HG03354 (cell line): Measurements from ENCODE around the gene GGT5.
"Not testable (repeated sequence)": the region's sequence is repeated elsewhere in the genome, so short reads cannot be mapped to it uniquely, and the experiment has no call there.

ENCODE experiments used
- ATAC-seq: cut with Tn5 transposase; IDR thresholded peaks from one replicate; pipeline ENCODE4 v1.9.1; 2021; ENCODE audit warnings: mild to moderate bottlenecking; ENCODE audit not compliant: unreplicated experiment, poor library complexity, severe bottlenecking

GGT5 gene

GRCh38 chr22:24208012-24208749, 36.7 kb downstream of the GGT5 start:
- ATAC-seq, result no peak

GRCh38 chr22:24207264-24208011, 37.4 kb downstream of the GGT5 start:
- no peak for ATAC-seq

DNA sequence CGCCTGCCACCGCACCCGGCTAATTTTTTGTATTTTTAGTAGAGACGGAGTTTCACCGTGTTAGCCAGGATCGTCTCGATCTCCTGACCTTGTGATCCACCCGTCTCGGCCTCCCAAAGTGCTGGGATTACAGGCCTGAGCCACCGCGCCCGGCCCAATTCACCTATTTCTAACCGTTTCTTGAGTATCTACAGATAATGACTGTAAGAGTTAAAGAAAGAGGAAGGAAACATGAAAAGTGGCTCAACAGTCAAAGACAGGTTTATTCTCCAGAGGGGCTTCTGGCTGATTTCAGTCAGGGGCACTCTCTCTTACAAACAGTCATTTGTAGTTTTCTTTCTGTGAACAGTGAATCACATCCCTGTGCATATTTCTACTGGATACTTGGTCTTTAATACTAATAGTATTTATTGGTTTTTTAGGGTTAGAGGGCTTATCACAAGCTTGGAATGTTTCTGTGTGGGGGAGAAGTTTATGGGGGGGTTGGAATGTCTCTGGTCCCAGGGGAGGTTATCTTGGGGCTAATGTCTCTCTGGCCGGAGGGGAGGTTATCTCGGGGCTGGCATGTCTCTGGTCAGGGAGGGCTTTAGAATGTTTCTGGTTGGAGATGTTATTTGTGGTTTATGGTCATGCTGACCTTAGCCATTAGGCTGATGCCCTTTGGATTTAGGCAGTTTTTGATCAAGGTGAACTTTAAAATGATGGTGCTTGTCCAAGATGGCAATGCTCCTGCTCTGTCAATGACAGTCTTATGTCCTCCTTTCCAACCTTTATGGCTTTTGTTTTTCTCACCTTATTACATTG, 38.2 kb downstream of the GGT5 start:
- ATAC-seq, result not testable (repeated sequence)

GRCh38 chr22:24205438-24206195, 39.3 kb downstream of the GGT5 start:
- ATAC-seq, result no peak

DNA sequence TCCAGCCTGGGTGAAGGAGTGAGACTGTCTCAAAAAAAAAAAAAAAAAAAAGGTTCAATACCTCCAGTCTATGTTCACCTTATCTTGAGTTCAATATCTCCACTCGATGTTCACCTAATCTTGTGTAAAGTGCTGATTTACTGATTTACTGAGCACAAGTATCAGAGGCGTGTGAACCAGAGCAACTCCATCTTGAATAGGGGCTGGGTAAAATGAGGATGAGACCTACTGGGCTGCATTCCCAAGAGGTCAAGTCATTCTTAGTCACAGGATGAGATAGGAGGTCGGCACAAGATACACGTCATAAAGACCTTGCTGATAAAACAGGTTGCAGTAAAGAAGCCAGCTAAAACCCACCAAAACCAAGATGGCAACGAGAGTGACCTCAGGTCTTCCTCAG, 41.0 kb downstream of the GGT5 start:
- ATAC-seq, result not testable (repeated sequence)

- no peak for ATAC-seq
Measured at GRCh38 chr22:24201681-24202614, 42.9 kb downstream of the GGT5 start.

DNA sequence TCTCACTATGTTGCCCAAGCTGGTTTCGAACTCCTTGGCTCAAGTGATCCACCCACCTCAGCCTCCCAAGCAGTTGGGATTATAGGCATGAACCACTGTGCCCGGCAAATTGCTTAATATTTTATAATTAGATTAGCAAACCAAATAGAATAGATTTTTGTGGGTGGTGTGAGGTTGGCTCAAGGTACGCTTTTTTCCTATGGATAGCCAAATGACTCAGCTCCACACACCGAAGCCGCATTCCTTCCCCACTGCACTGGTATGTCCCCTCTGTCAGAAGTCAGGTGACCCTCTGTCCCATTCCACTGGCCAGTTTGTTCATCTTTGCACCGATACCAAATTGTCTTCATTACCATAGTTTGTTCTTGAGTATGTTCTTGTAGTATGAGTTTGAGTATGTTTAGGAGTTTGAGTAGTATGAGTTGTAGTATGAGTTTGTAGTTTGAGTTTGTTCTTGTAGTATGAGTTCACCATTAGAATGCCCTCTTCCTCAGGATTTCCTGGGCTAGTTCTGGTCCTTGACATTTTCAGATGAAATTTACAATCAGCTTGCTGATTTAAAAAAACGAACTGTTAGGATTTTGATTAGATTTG, 44.2 kb downstream of the GGT5 start:
- ATAC-seq, result no peak

DNA sequence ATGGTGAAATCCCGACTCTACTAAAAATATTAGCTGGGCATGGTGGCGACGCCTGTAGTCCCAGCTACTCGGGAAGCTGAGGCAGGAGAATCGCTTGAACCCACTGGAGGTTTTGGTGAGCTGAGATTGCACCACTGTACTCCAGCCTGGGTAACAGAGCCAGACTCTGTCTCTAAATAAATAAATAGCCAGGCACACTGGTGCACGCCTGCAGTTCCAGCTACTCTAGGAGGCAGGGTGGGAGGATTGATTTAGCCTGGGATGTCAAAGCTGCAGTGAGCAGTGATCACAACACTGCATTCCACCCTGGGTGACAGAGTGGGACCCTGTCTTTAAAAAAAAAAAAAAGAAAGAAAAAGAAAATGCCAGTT, 46.2 kb downstream of the GGT5 start:
- ATAC-seq, result no peak

GRCh38 chr22:24191893-24192292, 53.0 kb downstream of the GGT5 start:
- no peak for ATAC-seq

GRCh38 chr22:24191381-24191841, 53.5 kb downstream of the GGT5 start:
- ATAC-seq, result no peak

DNA sequence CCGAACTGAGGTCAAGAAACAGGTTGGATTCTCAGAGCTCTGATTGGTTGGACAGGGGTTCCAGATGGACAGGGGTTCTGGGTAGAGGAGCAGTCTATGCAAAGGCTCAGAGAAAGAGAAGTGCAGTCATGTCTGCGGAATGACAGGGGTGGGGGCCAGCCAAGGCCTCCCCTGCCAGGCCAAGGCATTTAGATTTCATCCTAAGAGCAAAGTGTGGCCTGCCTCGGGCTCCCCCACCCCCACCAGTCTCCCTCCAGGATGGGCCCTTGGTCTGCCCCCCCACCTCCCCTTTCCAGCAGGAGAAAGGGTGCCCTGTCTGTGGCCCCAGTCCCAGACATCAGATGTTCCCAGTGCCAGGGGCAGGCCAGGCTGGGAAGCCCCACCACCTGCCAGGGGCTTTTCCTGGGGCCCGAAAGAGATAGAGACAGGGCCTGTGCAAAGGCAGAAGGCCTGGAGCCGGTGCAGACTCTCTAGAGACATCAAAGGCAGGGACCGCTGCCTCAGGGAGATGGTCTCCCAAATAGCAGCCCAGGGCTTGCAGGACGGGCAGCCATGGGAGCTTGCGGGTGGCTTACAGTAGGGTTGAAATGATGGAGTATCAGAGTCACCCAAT, 54.2 kb downstream of the GGT5 start:
- ATAC-seq, result no peak

- ATAC-seq, result no peak
Measured at GRCh38 chr22:24190159-24190540, 54.7 kb downstream of the GGT5 start.

DNA sequence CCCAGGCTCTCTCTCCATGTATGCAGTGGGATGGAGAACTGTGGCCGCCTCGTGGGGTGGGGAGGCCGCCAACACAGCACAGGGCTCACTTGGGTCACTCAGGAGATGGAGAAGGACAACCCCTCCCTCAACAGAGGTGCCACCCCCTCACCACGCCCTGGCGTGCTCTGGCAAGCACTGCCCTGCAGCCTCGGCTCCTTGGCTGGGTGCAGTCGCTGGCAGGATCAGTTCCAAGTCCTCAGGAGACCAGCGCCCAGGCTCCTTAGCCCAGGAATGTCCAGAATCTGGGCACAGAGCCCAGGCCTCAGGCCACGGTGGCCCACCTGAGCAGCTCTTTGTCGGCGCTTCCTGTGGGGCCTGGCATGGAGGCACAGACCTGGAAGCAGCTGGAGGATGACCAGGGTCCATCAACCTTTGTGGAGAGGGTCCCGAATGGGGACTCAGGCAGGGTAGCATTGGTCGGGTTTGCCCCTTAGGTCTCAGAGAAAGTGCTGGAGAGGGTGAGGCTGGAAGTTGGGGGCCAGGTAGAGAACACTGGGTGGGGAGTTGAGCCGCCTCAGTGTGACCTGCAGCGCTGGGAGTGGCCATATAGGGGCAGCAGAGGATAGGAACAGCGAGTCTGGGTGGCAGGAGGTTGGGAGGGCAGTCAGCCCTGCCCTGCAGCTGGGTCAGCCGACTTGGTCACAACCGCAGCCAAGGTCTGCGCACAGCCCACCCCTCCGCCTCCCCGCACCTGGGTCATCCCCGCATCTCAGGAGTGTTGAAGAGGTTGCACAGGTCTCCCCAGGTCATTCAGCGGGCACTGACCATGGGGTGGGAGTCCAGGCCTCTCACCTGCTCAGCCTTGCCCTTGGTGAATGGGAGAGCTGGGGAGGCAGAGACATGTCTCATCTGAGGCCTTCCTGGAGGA, 55.4 kb downstream of the GGT5 start:
- ATAC-seq, result no peak

- no peak for ATAC-seq
Measured at GRCh38 chr22:24188705-24189248, 56.1 kb downstream of the GGT5 start.

DNA sequence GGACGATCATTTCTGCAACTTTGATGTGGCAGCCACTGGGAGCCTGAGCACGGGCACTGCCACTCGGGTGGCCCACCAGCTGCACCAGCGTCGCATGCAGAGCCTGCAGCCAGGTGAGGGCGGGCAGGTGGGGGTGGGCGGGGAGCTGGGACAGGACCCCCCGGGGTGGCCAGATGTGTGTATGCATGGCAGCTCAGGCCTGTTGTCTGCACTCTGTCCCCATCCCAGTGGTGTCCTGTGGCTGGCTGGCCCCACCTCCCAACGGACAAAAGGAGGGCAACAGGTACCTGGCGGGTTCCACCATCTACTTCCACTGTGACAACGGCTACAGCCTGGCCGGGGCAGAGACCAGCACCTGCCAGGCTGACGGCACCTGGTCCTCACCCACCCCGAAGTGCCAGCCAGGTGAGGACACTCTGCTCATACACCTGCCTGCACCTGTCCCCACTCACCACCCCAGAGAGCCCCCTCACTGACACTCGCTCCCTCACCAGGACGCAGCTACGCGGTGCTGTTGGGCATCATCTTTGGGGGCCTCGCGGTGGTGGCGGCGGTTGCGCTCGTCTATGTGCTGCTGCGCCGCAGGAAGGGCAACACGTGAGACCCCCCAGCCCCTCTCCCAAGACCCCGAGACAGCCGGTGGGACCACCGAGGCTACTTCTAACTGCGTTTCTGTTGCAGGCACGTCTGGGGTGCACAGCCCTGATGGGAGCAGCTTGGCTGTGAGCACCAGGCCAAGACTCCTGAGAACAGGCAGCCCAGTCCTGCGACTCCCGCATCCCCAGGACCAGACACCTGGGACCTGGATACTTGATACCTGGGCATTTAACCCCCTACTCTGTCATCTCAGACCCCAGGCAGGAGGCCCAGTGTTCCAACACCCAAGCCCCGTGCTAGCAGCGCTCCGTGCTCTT, 56.9 kb downstream of the GGT5 start:
- no peak for ATAC-seq
